Measurements from ENCODE around the gene SPECC1. TPM values are rescaled to one million over a fixed set of nuclear protein-coding genes. Genes with fewer than 3 reads are reported as not detected.

The SPECC1 gene
- total RNA-seq, 2 donors from 2014 or later, result 53.5 to 78.3 TPM

GRCh38 chr17:20281860-20282259, 272.7 kb downstream of the SPECC1 start:
- no peak overlapping the region for H3K9ac ChIP-seq (ENCODE audit: low read depth in 2 of 2, low read length in 2 of 2)
- no peaks in the 10 kb centered on the region for H3K27me3 ChIP-seq
- no peak overlapping the region for H3K27ac ChIP-seq
- DNase-seq, result peak; percentile 19
- no peaks in the 10 kb centered on the region for H3K9me3 ChIP-seq
- intact Hi-C loops (cut with DNase I), result no loop called here
- TF ChIP-seq CTCF (IDR thresholded peaks at IDR 0.05), result no peak
- H3K4me3 ChIP-seq, result no peak overlapping the region
- H3K36me3 ChIP-seq, result no peaks in the 10 kb centered on the region
- no peaks in the 10 kb centered on the region for H3K4me1 ChIP-seq

GRCh38 chr17:20282526-20283308, 273.6 kb downstream of the SPECC1 start:
- no peaks in the 10 kb centered on the region for H3K36me3 ChIP-seq
- intact Hi-C loops (cut with DNase I), result no loop called here

GRCh38 chr17:20284022-20284421, 274.9 kb downstream of the SPECC1 start:
- H3K27me3 ChIP-seq, result no peaks in the 10 kb centered on the region
- DNase-seq, result no peak
- H3K27ac ChIP-seq, result no peak overlapping the region
- H3K4me1 ChIP-seq, result no peaks in the 10 kb centered on the region
- H3K4me3 ChIP-seq, result no peak overlapping the region
- H3K9me3 ChIP-seq, result no peaks in the 10 kb centered on the region
- H3K9ac ChIP-seq (ENCODE audit: low read depth in 2 of 2, low read length in 2 of 2), result no peak overlapping the region
- no peak for TF ChIP-seq CTCF (IDR thresholded peaks at IDR 0.05)
- intact Hi-C loops (cut with DNase I), result no loop called here
- H3K36me3 ChIP-seq, result no peaks in the 10 kb centered on the region

More at GRCh38 chr17:20282526-20283308, 273.6 kb downstream of the SPECC1 start:
- no peaks in the 10 kb centered on the region for H3K27me3 ChIP-seq
- H3K27ac ChIP-seq, result no peak overlapping the region
- no peak overlapping the region for H3K9ac ChIP-seq (ENCODE audit: low read depth in 2 of 2, low read length in 2 of 2)
- no peaks in the 10 kb centered on the region for H3K4me1 ChIP-seq
- TF ChIP-seq CTCF (IDR thresholded peaks at IDR 0.05), result no peak
- no peak overlapping the region for H3K4me3 ChIP-seq
- no peaks in the 10 kb centered on the region for H3K9me3 ChIP-seq
- no peak for DNase-seq

GRCh38 chr17:20284570-20285295, 275.6 kb downstream of the SPECC1 start:
- TF ChIP-seq CTCF (IDR thresholded peaks at IDR 0.05), result no peak
- H3K4me3 ChIP-seq, result no peak overlapping the region
- no peaks in the 10 kb centered on the region for H3K36me3 ChIP-seq
- H3K4me1 ChIP-seq, result no peaks in the 10 kb centered on the region
- no peaks in the 10 kb centered on the region for H3K9me3 ChIP-seq
- no peak for DNase-seq
- H3K27me3 ChIP-seq, result no peaks in the 10 kb centered on the region
- intact Hi-C loops (cut with DNase I), result no loop called here
- no peak overlapping the region for H3K27ac ChIP-seq
- H3K9ac ChIP-seq (ENCODE audit: low read depth in 2 of 2, low read length in 2 of 2), result no peak overlapping the region

GRCh38 chr17:20289984-20290383, 280.8 kb downstream of the SPECC1 start:
- Histone ChIP-seq H3K27me3 (no peaks in the 10 kb centered on the region), H3K27ac (no peak overlapping the region), H3K9ac (ENCODE audit: low read depth in 2 of 2, low read length in 2 of 2) (no peak overlapping the region), H3K36me3 (no peaks in the 10 kb centered on the region), H3K4me1 (no peaks in the 10 kb centered on the region), H3K9me3 (no peaks in the 10 kb centered on the region), H3K4me3 (no peak overlapping the region)
- no peak for TF ChIP-seq CTCF (IDR thresholded peaks at IDR 0.05)
- intact Hi-C loops (cut with DNase I), result no loop called here
- no peak for DNase-seq
